ENCODE data around the gene FSHB. TPM values are rescaled to one million over a fixed set of nuclear protein-coding genes. Genes with fewer than 3 reads are reported as not detected.

The FSHB gene
- total RNA-seq, 1 donor from 2014 or later, result not detected

DNA sequence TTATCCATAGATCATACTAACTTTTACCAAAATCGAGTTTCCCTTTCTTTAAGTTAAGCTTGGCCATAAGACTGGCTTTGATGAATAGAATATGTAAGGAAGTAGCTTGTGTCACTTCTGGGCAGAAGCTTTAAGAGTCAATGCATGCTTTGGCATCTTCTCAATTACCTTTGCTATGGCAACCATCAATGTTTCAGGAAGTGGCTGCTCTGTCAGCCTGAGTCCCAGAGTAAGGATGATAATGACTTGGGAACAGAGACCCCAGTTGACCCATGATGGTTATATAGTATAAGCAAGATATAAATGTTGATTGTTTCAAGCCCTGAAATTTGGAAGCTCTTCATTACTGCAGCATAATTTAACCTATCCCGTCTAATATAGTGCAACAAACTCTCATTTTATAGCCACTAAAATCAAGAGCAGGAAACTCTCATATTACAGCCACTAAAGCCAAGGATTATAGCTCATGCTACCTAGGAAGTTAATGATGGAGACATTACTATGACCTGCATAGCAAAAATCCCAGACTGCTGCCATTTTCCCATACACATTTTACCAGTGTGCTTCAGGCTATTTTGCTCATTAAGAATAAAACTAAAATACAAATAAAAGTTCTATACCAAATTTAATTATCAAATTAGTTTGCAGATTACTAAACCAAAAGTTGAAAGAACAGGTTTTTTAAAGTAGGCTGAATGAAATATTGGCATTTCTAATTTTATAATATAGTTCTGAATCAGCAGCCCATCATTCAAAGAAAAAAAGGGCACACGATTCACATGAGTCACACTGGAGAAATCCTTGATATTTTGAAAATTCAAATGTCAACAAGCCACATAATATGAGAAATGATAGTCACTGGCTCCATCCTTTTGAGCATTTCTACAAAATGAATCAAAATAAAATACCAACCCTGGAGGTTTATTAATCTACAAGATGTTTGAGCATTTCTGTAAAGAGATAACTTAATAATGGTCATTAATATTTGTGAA lies 23.8 kb downstream of the FSHB start:
- H3K36me3 Mint-ChIP-seq (ENCODE audit: insufficient read depth), result no peaks in the 10 kb centered on the region
- no peaks in the 10 kb centered on the region for H3K4me1 Mint-ChIP-seq (ENCODE audit: low read depth)
- no peaks in the 10 kb centered on the region for H3K9me3 Mint-ChIP-seq (ENCODE audit: low read depth)
- H3K27me3 Mint-ChIP-seq, result peaks cover 3% of the 10 kb centered on the region
- H3K27ac Mint-ChIP-seq, result no peak overlapping the region
- DNase-seq (ENCODE audit: low spot score, unreplicated experiment), result no peak
- TF ChIP-seq, protein P1, sequence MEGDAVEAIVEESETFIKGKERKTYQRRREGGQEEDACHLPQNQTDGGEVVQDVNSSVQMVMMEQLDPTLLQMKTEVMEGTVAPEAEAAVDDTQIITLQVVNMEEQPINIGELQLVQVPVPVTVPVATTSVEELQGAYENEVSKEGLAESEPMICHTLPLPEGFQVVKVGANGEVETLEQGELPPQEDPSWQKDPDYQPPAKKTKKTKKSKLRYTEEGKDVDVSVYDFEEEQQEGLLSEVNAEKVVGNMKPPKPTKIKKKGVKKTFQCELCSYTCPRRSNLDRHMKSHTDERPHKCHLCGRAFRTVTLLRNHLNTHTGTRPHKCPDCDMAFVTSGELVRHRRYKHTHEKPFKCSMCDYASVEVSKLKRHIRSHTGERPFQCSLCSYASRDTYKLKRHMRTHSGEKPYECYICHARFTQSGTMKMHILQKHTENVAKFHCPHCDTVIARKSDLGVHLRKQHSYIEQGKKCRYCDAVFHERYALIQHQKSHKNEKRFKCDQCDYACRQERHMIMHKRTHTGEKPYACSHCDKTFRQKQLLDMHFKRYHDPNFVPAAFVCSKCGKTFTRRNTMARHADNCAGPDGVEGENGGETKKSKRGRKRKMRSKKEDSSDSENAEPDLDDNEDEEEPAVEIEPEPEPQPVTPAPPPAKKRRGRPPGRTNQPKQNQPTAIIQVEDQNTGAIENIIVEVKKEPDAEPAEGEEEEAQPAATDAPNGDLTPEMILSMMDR (IDR thresholded peaks at IDR 0.05; ENCODE audit: unreplicated experiment), result no peak
- H3K4me3 Mint-ChIP-seq (ENCODE audit: low read depth), result no peak overlapping the region

DNA sequence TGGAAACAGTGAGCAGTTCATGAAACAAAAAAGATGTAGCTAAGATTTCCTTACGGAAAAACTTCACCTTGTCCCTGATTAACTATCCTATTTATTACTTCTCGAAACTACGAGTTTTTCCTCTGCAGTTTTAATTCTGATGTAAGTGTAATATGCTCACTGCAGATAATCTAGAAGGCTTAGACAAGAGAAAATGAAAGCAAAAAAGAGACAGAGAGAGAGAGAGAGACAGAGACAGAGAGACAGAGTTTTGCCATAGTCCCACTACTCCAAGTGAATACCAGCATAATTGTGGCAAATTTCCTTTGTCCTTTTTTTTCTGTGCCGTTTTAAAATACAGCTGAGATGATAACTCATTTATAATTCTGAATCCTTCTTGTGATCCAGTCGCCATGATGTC lies 24.8 kb downstream of the FSHB start:
- TF ChIP-seq, protein P1 (IDR thresholded peaks at IDR 0.05; ENCODE audit: unreplicated experiment), result no peak
- Mint-ChIP-seq H3K27ac (no peak overlapping the region), H3K36me3 (ENCODE audit: insufficient read depth) (no peaks in the 10 kb centered on the region), H3K9me3 (ENCODE audit: low read depth) (no peaks in the 10 kb centered on the region), H3K4me1 (ENCODE audit: low read depth) (no peaks in the 10 kb centered on the region), H3K27me3 (peaks cover 3% of the 10 kb centered on the region), H3K4me3 (ENCODE audit: low read depth) (no peak overlapping the region)
- no peak for DNase-seq (ENCODE audit: low spot score, unreplicated experiment)

DNA sequence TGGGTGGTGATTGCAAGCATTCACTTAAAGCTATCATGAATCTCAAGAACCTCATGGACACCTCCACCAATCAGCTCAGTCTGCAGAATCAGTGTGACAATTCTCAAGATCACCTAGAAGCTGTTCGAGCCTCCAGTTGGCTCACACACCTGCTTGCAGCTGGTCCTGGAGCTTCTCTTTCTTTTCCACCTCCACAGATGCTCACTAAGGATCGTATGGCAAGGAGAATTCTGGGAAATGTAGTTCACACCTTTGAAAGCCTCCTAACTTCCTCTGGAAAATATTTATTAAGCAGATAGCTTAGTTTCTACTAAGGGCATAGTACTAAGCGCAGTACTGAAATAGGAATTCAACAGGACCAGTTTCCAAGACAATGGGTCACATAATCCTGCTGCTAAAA lies 26.2 kb downstream of the FSHB start:
- Mint-ChIP-seq H3K27ac (no peak overlapping the region), H3K27me3 (peaks cover 3% of the 10 kb centered on the region), H3K4me1 (ENCODE audit: low read depth) (no peaks in the 10 kb centered on the region)

DNA sequence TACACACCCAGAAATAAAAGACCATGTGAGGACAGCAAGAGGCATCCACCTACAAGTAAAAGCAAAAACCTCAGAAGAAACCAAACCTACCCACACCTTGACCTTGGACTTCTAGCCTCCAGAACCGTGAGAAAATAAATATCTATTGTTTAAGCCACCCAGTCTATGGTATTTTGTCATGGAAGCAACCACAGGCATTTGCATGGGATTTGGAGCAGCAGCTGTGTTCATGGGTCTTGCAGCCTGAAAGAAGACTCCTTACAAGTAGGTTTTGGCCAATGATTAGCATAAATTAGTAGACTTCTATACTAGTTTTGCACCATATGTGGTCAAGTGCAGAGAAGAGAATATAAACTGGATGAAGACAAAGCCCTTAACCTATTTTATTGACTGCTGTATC lies 27.9 kb downstream of the FSHB start:
- H3K4me1 Mint-ChIP-seq (ENCODE audit: low read depth), result no peaks in the 10 kb centered on the region
- H3K27ac Mint-ChIP-seq, result no peak overlapping the region

More for the DNA sequence above, 26.2 kb downstream of the FSHB start:
- Mint-ChIP-seq H3K36me3 (ENCODE audit: insufficient read depth) (no peaks in the 10 kb centered on the region), H3K9me3 (ENCODE audit: low read depth) (no peaks in the 10 kb centered on the region), H3K4me3 (ENCODE audit: low read depth) (no peak overlapping the region)
- no peak for DNase-seq (ENCODE audit: low spot score, unreplicated experiment)
- TF ChIP-seq, protein P1 (IDR thresholded peaks at IDR 0.05; ENCODE audit: unreplicated experiment), result no peak

DNA sequence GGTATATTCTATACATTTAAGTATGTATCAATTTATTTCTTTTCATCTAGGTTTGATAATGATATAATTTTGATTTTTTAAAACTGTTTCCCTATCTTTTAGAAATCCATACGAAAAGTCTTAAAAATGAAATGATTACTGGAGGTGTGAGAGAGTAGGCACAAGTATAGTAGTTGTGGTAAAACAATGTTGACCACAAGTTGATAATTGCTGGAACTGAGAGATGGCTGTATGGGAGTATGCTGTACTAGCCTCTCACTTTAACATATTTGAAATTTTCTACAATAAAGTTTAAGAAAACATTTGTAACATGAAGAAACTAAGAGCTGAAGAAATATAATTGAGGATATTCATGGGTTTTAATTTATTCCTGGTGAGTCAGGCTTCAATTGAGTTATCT lies 30.0 kb downstream of the FSHB start:
- Mint-ChIP-seq H3K36me3 (ENCODE audit: insufficient read depth) (no peaks in the 10 kb centered on the region), H3K27ac (no peak overlapping the region), H3K27me3 (no peaks in the 10 kb centered on the region), H3K4me3 (ENCODE audit: low read depth) (no peak overlapping the region), H3K9me3 (ENCODE audit: low read depth) (peaks cover 4% of the 10 kb centered on the region), H3K4me1 (ENCODE audit: low read depth) (no peaks in the 10 kb centered on the region)
- no peak for DNase-seq (ENCODE audit: low spot score, unreplicated experiment)
- TF ChIP-seq, protein P1 (IDR thresholded peaks at IDR 0.05; ENCODE audit: unreplicated experiment), result no peak

More for the DNA sequence above, 27.9 kb downstream of the FSHB start:
- Mint-ChIP-seq H3K4me3 (ENCODE audit: low read depth) (no peak overlapping the region), H3K36me3 (ENCODE audit: insufficient read depth) (no peaks in the 10 kb centered on the region), H3K27me3 (peaks cover 1% of the 10 kb centered on the region), H3K9me3 (ENCODE audit: low read depth) (no peaks in the 10 kb centered on the region)
- TF ChIP-seq, protein P1 (IDR thresholded peaks at IDR 0.05; ENCODE audit: unreplicated experiment), result no peak
- DNase-seq (ENCODE audit: low spot score, unreplicated experiment), result no peak

All from progenitor cell of endocrine pancreas (in vitro differentiated cells).